ENCODE data around the gene POLD4.

Gene POLD4

GRCh38 chr11:67357831-67358670 is 4.7 kb upstream of the POLD4 start:
- TF ChIP-seq PKNOX1 (IDR thresholded peaks at IDR 0.05) (no peak), LEF1 (IDR thresholded peaks at IDR 0.05; ENCODE audit: borderline replicate concordance) (no peak), TARDBP (IDR thresholded peaks at IDR 0.05) (no peak), HDGF (IDR thresholded peaks at IDR 0.05; ENCODE audit: borderline replicate concordance) (no peak), ARNT (IDR thresholded peaks at IDR 0.05) (no peak), ELF4 (IDR thresholded peaks at IDR 0.05) (no peak), CTBP1 (IDR thresholded peaks at IDR 0.05; ENCODE audit: borderline replicate concordance) (no peak), ZNF384 (IDR thresholded peaks at IDR 0.05) (no peak), SP1 (IDR thresholded peaks at IDR 0.05) (no peak), NFRKB (IDR thresholded peaks at IDR 0.05) (no peak), SUZ12 (IDR thresholded peaks at IDR 0.05) (no peak), FOXA1 (IDR thresholded peaks at IDR 0.05) (no peak), L3MBTL2 (conservative IDR thresholded peaks at IDR 0.05) (no peak), FOXM1 (IDR thresholded peaks at IDR 0.05; ENCODE audit: borderline replicate concordance) (no peak), BHLHE40 (IDR thresholded peaks at IDR 0.05; ENCODE audit: borderline replicate concordance) (no peak), FOXK2 (IDR thresholded peaks at IDR 0.05) (no peak)
- POLR2A ChIA-PET = interaction anchor here (1.3 kb wide), 1 partner anchor 23 kb away, joined by 5 read pairs; no protein-coding TSS in a partner anchor
- CTCF ChIA-PET = interaction anchor here (0.6 to 11.6 kb wide), 2 partner anchors 24 to 31 kb away, joined by 3 to 182 read pairs; no protein-coding TSS in a partner anchor
- no peak for DNase-seq (ENCODE audit: extremely low spot score)

GRCh38 chr11:67356864-67357561 is 3.7 kb upstream of the POLD4 start:
- ChIA-PET CTCF (interaction anchor here (0.6 to 11.6 kb wide), 4 partner anchors 16 to 32 kb away, joined by 3 to 182 read pairs (median 4); partner anchors contain the start of gene CLCF1), POLR2A (interaction anchor here (0.9 to 1.3 kb wide), 2 partner anchors 23 to 25 kb away, joined by 3 to 5 read pairs; no protein-coding TSS in a partner anchor)
- TF ChIP-seq ARNT (IDR thresholded peaks at IDR 0.05) = no peak
- TF ChIP-seq FOXM1 (IDR thresholded peaks at IDR 0.05; ENCODE audit: borderline replicate concordance) = no peak
- TF ChIP-seq ELF4 (IDR thresholded peaks at IDR 0.05) = no peak
- no peak for TF ChIP-seq CTBP1 (IDR thresholded peaks at IDR 0.05; ENCODE audit: borderline replicate concordance)
- no peak for TF ChIP-seq TARDBP (IDR thresholded peaks at IDR 0.05)
- TF ChIP-seq BHLHE40 (IDR thresholded peaks at IDR 0.05; ENCODE audit: borderline replicate concordance) = no peak
- TF ChIP-seq NFRKB (IDR thresholded peaks at IDR 0.05) = no peak
- TF ChIP-seq PKNOX1 (IDR thresholded peaks at IDR 0.05) = no peak
- no peak for TF ChIP-seq ZNF384 (IDR thresholded peaks at IDR 0.05)
- no peak for TF ChIP-seq SP1 (IDR thresholded peaks at IDR 0.05)
- no peak for TF ChIP-seq LEF1 (IDR thresholded peaks at IDR 0.05; ENCODE audit: borderline replicate concordance)
- TF ChIP-seq L3MBTL2 (conservative IDR thresholded peaks at IDR 0.05) = no peak
- TF ChIP-seq FOXA1 (IDR thresholded peaks at IDR 0.05) = no peak
- TF ChIP-seq SUZ12 (IDR thresholded peaks at IDR 0.05) = no peak
- no peak for TF ChIP-seq HDGF (IDR thresholded peaks at IDR 0.05; ENCODE audit: borderline replicate concordance)
- DNase-seq (ENCODE audit: extremely low spot score) = peak; percentile 79

- DNase-seq (ENCODE audit: extremely low spot score) = no peak
- CTCF ChIA-PET = interaction anchor here (0.6 to 11.6 kb wide), 4 partner anchors 14 to 151 kb away, joined by 3 to 182 read pairs (median 4); partner anchors contain the start of gene CLCF1
- POLR2A ChIA-PET = interaction anchor here (0.9 to 1.3 kb wide), 2 partner anchors 23 to 36 kb away, joined by 3 to 4 read pairs; partner anchors contain the start of gene RAD9A
- TF ChIP-seq BHLHE40 (IDR thresholded peaks at IDR 0.05; ENCODE audit: borderline replicate concordance) = no peak
- TF ChIP-seq PKNOX1 (IDR thresholded peaks at IDR 0.05) = no peak
- no peak for TF ChIP-seq FOXM1 (IDR thresholded peaks at IDR 0.05; ENCODE audit: borderline replicate concordance)
- TF ChIP-seq LEF1 (IDR thresholded peaks at IDR 0.05; ENCODE audit: borderline replicate concordance) = no peak
- TF ChIP-seq FOXA1 (IDR thresholded peaks at IDR 0.05) = no peak
Measured at GRCh38 chr11:67356387-67356863, 3.1 kb upstream of the POLD4 start.

- ChIA-PET POLR2A (interaction anchor here (0.8 to 1.3 kb wide), 2 partner anchors 25 to 36 kb away, joined by 4 read pairs; partner anchors contain the start of gene RAD9A), CTCF (interaction anchor here (0.6 to 11.6 kb wide), 3 partner anchors 15 to 151 kb away, joined by 3 to 182 read pairs (median 5); no protein-coding TSS in a partner anchor)
- no peak for DNase-seq (ENCODE audit: extremely low spot score)
- no peak for TF ChIP-seq PKNOX1 (IDR thresholded peaks at IDR 0.05)
- no peak for TF ChIP-seq FOXM1 (IDR thresholded peaks at IDR 0.05; ENCODE audit: borderline replicate concordance)
- TF ChIP-seq SP1 (IDR thresholded peaks at IDR 0.05) = no peak
- no peak for TF ChIP-seq L3MBTL2 (conservative IDR thresholded peaks at IDR 0.05)
- no peak for TF ChIP-seq SUZ12 (IDR thresholded peaks at IDR 0.05)
Measured at GRCh38 chr11:67355794-67356386, 2.5 kb upstream of the POLD4 start.

Measured in HEK293T (cell line).